ENCODE results near the gene RPTOR.

The RPTOR gene

GRCh38 chr17:80645706-80646325 lies 101.2 kb downstream of the RPTOR start:
- DNase-seq (ENCODE audit: insufficient read length, low spot score) (no peak), FAIRE-seq (no peak)
- TF ChIP-seq CTCF (IDR thresholded peaks at IDR 0.05; ENCODE audit: insufficient read depth, missing control alignments) = no peak

- no peak for TF ChIP-seq CTCF (IDR thresholded peaks at IDR 0.05; ENCODE audit: insufficient read depth, missing control alignments)
- FAIRE-seq (no peak), DNase-seq (ENCODE audit: insufficient read length, low spot score) (no peak)
Measured at GRCh38 chr17:80646328-80646727, 101.7 kb downstream of the RPTOR start.

- TF ChIP-seq CTCF (IDR thresholded peaks at IDR 0.05; ENCODE audit: insufficient read depth, missing control alignments) = no peak
- DNase-seq (ENCODE audit: insufficient read length, low spot score) = no peak
- no peak for FAIRE-seq
Measured at GRCh38 chr17:80647746-80648145, 103.1 kb downstream of the RPTOR start.

- FAIRE-seq = no peak
- DNase-seq (ENCODE audit: insufficient read length, low spot score) = no peak
- no peak for TF ChIP-seq CTCF (IDR thresholded peaks at IDR 0.05; ENCODE audit: insufficient read depth, missing control alignments)
Measured at GRCh38 chr17:80649200-80649644, 104.6 kb downstream of the RPTOR start.

GRCh38 chr17:80649672-80650330 lies 105.2 kb downstream of the RPTOR start:
- FAIRE-seq (no peak), DNase-seq (ENCODE audit: insufficient read length, low spot score) (no peak)
- TF ChIP-seq CTCF (IDR thresholded peaks at IDR 0.05; ENCODE audit: insufficient read depth, missing control alignments) = peak; percentile 78

GRCh38 chr17:80650331-80650672 lies 105.7 kb downstream of the RPTOR start:
- DNase-seq (ENCODE audit: insufficient read length, low spot score) (no peak), FAIRE-seq (no peak)
- no peak for TF ChIP-seq CTCF (IDR thresholded peaks at IDR 0.05; ENCODE audit: insufficient read depth, missing control alignments)
